C4-2B (cell line): ENCODE data around the gene P3H2.
"Not testable (repeated sequence)": the region's sequence is repeated elsewhere in the genome, so short reads cannot be mapped to it uniquely, and the experiment has no call there.

Source experiments
- H3K27ac ChIP-seq: fragments of 450-650 bp; 2 replicates; pipeline ENCODE4 v1.5.1; 2017
- ZFX ChIP-seq: fragments of 450-650 bp; IDR thresholded peaks from 2 replicates; pipeline ENCODE4 v1.6.1; 2017
- TF ChIP-seq, protein P1 (sequence below): fragments of 450-650 bp; conservative IDR thresholded peaks from 2 replicates; pipeline ENCODE4 v1.5.1; 2017; ENCODE audit warnings: mild to moderate bottlenecking

P3H2 gene

GRCh38 chr3:190076136-190076535, 44.6 kb downstream of the P3H2 start:
- TF ChIP-seq, protein P1, sequence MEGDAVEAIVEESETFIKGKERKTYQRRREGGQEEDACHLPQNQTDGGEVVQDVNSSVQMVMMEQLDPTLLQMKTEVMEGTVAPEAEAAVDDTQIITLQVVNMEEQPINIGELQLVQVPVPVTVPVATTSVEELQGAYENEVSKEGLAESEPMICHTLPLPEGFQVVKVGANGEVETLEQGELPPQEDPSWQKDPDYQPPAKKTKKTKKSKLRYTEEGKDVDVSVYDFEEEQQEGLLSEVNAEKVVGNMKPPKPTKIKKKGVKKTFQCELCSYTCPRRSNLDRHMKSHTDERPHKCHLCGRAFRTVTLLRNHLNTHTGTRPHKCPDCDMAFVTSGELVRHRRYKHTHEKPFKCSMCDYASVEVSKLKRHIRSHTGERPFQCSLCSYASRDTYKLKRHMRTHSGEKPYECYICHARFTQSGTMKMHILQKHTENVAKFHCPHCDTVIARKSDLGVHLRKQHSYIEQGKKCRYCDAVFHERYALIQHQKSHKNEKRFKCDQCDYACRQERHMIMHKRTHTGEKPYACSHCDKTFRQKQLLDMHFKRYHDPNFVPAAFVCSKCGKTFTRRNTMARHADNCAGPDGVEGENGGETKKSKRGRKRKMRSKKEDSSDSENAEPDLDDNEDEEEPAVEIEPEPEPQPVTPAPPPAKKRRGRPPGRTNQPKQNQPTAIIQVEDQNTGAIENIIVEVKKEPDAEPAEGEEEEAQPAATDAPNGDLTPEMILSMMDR, result no peak
- no peak for TF ChIP-seq ZFX
- no peak overlapping the region for H3K27ac ChIP-seq

- no peak for TF ChIP-seq ZFX
- TF ChIP-seq, protein P1, result no peak
- H3K27ac ChIP-seq, result no peak overlapping the region
Measured at GRCh38 chr3:190074817-190075216, 45.9 kb downstream of the P3H2 start.

DNA sequence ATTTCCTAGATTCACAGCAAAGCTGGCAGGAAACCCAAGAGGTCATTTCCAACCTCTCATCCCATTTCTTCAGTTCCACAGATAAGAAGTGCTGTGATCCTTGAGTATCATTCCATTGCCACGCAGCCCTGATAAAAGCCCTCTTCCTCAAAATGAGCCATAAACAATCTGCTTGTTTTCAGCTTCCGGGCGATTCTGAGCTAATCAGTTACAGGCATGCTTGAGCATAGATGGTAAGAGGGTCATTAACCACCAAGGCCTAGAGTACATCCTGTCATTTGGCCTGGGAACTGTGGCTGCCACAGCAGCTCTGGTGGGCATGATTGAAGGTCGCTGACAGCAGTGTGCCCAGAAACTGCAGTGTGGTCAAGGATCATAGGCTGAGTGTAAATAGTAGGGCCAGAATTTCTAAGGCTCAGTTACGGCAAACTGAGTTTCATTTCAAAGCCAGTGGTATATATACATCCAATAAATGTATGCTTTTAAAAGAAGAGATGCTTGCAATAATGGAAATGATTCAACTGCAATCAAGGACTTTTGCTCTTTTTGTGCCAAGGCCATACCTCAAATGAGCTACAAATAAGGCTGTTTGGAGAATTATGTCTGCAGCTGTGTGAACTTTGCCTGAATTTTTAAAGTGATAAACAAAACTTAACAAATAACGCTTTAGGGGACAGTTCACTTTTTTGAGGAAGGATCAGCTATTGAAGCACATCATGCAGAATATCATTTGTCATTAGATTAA, 47.3 kb downstream of the P3H2 start:
- H3K27ac ChIP-seq, result no peak overlapping the region
- no peak for TF ChIP-seq ZFX
- TF ChIP-seq, protein P1, result no peak

GRCh38 chr3:190072856-190073255, 47.8 kb downstream of the P3H2 start:
- H3K27ac ChIP-seq, result no peak overlapping the region
- no peak for TF ChIP-seq ZFX
- TF ChIP-seq, protein P1, result no peak

DNA sequence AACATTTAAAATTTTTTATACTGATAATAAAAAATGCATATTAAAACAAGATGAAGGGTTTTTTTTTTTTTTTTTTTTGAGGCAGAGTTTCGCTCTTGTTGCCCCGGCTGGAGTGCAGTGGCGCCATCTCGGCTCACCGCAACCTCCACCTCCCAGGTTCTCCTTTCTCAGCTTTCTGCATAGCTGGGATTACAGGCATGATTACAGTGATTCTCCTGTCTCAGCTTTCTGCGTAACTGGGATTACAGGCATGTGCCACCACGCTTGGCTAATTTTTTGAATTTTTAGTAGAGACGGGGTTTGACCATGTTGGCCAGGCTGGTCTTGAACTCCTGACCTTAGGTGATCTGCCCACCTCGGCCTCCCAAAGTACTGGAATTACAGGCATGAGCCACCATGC, 48.8 kb downstream of the P3H2 start:
- H3K27ac ChIP-seq, result not testable (repeated sequence)

- no peak overlapping the region for H3K27ac ChIP-seq
- TF ChIP-seq, protein P1, result no peak
- no peak for TF ChIP-seq ZFX
Measured at GRCh38 chr3:190070622-190071347, 49.9 kb downstream of the P3H2 start.

DNA sequence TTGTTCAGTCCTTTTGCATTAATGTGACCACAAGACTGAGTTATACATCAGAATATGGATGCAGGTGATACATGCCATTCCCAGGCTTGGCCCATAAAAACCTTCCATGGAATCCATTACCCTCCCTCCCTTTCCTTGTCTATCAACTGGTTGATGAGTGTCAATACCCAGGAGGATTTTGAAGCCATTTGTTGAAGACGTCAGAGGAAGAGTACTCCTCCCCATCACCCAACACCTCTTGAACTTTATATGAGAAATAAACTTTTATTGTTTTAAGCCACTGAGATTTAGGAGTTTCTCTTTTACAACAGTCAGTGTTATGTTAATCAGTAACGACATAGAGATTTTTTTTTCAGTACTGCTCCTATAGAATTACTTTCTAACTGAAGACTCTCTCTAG, 55.5 kb downstream of the P3H2 start:
- H3K27ac ChIP-seq, result no peak overlapping the region
- TF ChIP-seq ZFX, result no peak
- TF ChIP-seq, protein P1, result no peak
